Measurements from ENCODE around the gene LRP10.
"Not testable (repeated sequence)": the region's sequence is repeated elsewhere in the genome, so short reads cannot be mapped to it uniquely, and the experiment has no call there.

Gene LRP10

GRCh38 chr14:22845821-22846625 is 25.5 kb upstream of the LRP10 start:
- TF ChIP-seq, protein P1, sequence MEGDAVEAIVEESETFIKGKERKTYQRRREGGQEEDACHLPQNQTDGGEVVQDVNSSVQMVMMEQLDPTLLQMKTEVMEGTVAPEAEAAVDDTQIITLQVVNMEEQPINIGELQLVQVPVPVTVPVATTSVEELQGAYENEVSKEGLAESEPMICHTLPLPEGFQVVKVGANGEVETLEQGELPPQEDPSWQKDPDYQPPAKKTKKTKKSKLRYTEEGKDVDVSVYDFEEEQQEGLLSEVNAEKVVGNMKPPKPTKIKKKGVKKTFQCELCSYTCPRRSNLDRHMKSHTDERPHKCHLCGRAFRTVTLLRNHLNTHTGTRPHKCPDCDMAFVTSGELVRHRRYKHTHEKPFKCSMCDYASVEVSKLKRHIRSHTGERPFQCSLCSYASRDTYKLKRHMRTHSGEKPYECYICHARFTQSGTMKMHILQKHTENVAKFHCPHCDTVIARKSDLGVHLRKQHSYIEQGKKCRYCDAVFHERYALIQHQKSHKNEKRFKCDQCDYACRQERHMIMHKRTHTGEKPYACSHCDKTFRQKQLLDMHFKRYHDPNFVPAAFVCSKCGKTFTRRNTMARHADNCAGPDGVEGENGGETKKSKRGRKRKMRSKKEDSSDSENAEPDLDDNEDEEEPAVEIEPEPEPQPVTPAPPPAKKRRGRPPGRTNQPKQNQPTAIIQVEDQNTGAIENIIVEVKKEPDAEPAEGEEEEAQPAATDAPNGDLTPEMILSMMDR (conservative IDR thresholded peaks at IDR 0.05) = no peak
- H3K27ac ChIP-seq = no peak overlapping the region

DNA sequence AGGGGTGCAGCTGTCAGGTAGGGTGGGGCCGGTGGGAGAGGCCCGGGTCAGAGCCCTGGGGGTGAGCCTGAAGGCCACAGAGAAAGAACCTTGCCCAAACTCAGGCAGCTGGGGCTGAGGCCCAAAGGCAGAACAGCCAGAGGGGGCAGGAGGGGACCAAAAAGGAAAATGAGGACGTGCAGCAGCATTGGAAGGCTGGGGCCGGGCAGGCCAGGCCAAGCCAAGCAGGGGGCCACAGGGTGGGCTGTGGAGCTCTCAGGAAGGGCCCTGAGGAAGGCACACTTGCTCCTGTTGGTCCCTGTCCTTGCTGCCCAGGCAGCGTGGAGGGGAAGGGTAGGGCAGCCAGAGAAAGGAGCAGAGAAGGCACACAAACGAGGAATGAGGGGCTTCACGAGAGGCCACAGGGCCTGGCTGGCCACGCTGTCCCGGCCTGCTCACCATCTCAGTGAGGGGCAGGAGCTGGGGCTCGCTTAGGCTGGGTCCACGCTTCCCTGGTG is 24.7 kb upstream of the LRP10 start:
- H3K27ac ChIP-seq = no peak overlapping the region

GRCh38 chr14:22847661-22848341 is 23.7 kb upstream of the LRP10 start:
- H3K27ac ChIP-seq = no peak overlapping the region
- TF ChIP-seq, protein P1 (conservative IDR thresholded peaks at IDR 0.05) = no peak

More for the DNA sequence above, 24.7 kb upstream of the LRP10 start:
- TF ChIP-seq, protein P1 (conservative IDR thresholded peaks at IDR 0.05) = no peak

DNA sequence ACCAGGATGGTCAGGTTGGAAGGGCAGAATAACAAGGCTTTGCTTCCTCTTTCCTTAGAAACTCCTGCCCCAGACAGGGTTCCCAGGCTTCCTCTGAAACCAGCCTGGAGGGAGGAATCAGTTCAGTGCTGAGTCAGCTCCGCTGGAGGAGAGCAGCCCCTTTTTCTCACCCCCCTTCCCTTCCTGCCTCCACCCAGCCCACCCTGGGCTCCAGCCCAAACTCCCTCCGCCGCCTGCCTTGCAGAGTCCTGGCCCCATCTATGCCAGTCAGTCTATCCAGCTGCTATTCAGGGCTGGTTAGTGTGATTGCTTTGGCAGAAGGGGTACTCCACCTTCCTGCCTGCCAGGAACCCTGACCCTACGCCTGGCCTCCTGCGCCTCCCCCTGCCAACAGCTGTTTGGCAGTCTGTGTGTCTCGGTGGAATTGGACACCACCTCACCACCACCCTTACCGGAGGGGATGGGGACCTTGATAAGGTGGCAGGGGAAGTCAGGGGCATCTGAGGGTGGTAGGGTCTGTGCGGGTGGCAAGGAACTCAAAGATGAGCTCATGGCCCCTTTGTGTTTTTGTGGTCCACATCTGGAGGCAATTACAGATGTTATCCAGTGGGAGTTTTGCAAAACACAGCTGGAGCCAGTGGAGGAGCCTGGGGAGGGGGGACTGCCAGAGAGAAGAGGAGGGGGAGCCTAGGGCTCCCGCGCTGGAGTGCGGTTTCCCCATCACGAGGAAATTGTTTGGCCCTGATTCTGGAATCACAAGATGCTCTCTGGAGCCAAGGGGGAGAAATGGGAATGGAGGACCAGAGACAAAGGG is 23.0 kb upstream of the LRP10 start:
- no peak overlapping the region for H3K27ac ChIP-seq
- TF ChIP-seq, protein P1 (conservative IDR thresholded peaks at IDR 0.05) = no peak

- TF ChIP-seq, protein P1 (conservative IDR thresholded peaks at IDR 0.05) = no peak
- H3K27ac ChIP-seq = no peak overlapping the region
Observed at GRCh38 chr14:22849212-22849819, 22.2 kb upstream of the LRP10 start.

- no peak overlapping the region for H3K27ac ChIP-seq
- TF ChIP-seq, protein P1 (conservative IDR thresholded peaks at IDR 0.05) = no peak
Observed at GRCh38 chr14:22850944-22851764, 20.4 kb upstream of the LRP10 start.

- not testable (repeated sequence) for H3K27ac ChIP-seq
Observed at GRCh38 chr14:22852178-22852577, 19.4 kb upstream of the LRP10 start.

All from VCaP (cell line).